GM10847 (cell line): ENCODE measurements around the gene TESK2.

ENCODE experiments used
- POLR2A ChIP-seq: IDR thresholded peaks from 2 replicates; pipeline ENCODE4 v1.6.1; 2011; ENCODE audit not compliant: insufficient read length; ENCODE audit errors: extremely low read depth

The TESK2 gene

GRCh38 chr1:45319761-45320160 is 171.2 kb downstream of the TESK2 start:
- TF ChIP-seq POLR2A, result no peak

DNA sequence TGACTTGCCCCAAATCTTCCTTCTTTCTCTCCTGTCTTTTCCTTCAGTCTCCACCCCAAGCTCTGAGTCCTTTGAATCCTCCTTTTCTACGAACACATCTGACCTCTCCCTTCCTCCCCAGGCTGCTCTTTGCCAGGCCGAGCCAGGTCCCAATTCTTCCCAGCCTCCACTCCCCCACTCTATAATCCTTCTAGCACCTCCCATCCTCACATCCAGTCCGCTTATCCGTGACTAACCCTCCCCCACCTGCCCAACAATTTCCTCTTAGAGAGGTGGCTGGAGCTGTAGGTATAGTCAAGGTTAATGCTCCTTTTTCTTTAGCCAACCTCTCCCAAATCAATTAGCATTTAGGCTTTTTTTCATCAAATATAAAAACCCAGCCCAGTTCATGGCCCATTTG is 173.8 kb downstream of the TESK2 start:
- TF ChIP-seq POLR2A, result no peak

- TF ChIP-seq POLR2A, result no peak
These were observed 176.7 kb downstream of the TESK2 start for GRCh38 chr1:45314266-45314665.

DNA sequence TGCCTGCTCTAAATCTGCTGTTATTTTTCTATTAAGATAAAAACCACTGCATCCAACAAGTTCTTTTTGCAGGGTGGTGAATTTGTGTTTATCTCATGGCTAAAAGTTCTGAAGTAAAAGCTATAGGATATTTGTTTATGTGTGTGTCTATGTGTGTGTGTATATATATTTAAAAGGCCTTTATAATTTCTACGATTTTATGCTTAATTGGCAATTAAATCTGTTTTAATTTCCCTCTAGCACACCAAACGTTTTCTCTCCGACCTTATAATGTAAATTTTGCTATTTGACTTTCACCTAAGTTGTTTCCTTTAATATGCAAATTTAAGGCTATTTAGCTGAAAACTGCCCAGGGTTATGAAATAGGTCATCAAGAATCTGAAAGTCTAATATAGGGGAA is 184.1 kb downstream of the TESK2 start:
- TF ChIP-seq POLR2A, result no peak

DNA sequence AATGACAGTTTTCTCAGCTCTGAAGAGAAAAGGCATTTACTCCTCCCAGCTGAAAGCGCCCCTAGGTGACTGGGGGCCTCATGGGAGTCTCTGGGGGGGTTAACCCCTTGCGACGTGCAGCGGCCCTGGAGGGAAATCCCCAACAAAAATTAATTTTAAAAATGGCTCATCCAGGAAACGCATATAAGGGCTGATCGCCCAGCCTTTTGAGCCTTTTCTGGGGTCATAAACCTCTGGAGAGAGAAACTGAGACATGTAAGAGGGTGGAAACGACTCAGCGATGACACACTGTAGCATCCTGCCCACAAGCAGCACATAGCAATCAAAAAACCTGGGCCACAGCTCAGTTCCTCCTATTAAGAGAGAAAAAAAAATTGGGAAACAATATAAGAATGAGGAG is 184.6 kb downstream of the TESK2 start:
- TF ChIP-seq POLR2A, result no peak

- TF ChIP-seq POLR2A, result no peak
These were observed 185.7 kb downstream of the TESK2 start for GRCh38 chr1:45305231-45305630.

DNA sequence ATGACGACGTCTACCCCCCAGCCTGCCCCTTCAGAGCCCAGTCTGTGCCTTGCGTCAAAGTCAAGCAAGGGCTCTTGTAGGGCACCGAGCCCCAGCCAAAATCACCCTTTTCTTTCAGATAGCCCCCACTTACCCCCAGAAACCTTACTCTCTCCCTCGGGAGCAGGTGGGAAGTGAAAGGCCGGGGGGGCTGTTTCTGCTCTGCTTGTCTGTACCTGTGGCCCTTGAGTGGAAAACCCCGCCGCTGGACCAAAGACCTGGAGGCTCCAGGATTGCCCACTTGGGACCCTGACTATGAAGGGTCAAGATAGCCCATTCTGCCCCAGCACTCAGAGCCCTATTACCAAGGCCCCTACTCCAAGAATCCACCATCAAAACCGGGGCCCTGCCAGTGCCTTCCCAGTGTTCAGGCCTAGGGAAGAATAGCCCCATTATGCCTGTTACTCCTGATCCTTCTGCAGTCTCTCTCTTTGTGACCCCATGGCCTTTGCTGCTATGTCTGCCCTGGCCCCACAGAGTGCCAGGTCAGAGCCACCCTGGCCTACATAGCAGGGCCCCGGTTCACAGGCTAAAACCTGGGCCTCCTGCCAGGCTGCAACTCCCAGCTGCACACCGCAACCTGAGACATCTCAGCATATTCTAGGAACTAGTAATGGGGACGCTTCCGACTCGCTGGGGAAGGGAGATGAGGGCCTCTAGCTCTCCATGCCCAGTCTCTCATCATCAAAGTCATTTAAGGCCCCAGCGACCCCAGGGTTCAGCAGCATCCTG is 186.5 kb downstream of the TESK2 start:
- no peak for TF ChIP-seq POLR2A

DNA sequence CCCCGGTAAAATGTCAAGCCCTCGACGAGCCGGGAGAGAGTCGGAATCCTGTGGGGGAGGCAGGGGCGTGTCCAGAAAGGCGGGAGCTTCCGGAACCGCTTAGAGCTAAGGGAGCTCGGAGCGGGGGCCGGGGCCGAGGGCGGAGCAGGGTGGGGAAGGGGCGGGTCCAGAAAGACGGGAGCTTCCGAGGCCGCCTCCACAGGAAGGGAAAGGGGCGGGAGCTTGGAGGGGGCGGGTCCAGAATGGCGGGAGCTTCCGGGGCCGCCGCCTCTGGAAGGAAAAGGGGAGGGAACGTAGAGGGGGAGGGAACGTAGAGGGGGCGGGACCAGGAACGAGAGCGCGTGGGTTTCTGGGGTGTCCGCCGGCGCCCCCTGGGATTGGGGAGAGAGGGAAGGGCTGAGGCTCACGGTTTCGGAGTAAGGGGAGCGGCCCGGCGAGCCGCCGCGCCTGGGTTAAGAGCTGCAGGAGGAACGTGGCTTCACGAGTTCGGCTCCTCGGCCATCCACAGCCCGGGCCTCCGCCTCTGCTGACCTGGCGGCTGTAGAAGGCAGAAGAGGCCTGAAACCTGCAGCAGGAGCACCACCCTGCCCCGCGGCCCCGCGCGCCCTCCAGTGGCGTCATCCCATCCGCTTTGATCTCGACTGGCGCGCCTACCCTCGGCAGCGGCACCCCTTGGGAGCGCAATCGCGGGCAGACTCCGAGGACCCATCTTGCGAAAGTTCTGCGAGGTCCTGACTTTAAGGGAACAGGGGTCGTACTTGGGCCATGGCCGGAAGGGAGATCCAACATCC is 187.2 kb downstream of the TESK2 start:
- TF ChIP-seq POLR2A, result peak; percentile 35

DNA sequence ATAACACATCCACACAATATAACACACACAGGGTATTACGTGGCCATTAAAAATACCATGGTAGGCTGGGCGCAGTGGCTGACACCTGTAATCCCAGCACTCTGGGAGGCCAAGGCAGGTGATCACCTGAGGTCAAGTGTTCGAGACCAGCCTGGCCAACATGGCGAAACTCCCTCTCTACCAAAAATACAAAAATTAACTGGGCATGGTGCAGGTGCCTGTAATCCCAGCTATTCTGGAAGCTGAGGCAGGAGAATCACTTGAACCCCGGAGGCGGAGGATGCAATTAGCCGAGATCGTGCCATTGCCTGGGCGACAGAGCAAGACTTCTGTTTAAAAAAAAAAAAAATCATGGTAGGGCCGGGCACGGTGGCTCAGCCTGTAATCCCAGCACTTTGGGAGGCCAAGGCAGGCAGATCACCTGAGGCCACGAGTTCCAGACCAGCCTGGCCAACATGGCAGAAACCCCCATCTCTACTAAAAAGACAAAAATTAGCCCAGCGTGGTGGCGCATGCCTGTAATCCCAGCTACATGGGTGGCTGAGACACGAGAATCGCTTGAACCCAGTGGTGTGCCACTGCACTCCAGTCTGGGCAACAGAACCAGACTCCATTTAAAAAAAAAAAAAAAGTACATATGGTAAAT is 188.3 kb downstream of the TESK2 start:
- no peak for TF ChIP-seq POLR2A

GRCh38 chr1:45300669-45300997 is 190.3 kb downstream of the TESK2 start:
- no peak for TF ChIP-seq POLR2A

- no peak for TF ChIP-seq POLR2A
These were observed 190.8 kb downstream of the TESK2 start for GRCh38 chr1:45299981-45300668.

DNA sequence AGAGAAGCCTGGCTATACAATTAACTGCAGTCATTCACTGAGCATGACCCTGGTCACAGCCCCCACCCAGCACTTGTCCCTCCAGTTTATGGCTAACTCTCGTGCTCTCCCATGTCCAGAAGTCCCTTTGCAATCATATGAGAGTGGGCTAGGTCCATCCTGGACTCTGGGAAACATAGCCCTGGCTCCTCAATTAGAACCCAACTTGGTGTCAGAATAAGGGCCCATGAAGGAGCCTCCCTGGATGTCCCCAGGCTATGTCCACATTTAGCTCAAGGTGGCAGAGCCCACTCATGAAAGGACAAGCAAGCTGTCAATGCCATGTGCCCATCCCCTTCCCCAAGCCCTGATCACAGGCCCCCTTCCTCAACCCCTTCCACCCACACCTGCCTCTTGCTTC is 191.7 kb downstream of the TESK2 start:
- no peak for TF ChIP-seq POLR2A

DNA sequence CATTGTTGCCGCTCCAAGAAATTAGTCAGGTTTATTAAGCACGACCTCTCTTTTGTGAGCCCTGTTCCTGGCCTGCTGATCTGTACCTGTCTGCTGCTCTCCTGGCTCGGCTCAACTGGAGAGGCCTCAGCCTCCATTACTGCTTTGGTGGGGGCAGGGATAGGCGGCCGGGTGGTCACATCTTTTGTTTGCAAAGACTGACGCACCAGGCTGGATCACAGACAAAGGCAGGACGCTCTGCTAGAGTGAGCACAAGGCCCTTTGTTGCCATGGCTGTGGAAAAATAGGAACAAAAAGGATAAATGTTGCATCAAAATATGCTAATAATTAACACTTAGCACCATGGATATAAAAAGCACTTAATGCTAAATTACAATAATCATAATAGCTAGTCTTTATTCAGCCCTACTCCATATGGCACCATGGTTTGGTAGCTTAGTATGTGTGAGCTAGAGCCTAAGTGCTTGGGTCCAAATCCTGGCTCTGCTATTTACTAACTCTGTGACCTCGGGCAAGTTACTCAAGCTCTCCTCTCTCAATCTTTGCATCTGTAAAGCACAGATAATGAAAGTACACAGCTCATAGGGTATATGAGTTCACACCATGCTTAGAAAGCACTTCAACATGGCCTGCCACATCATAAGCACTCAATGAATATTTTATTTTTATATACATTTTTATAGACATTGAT is 193.2 kb downstream of the TESK2 start:
- no peak for TF ChIP-seq POLR2A
